ENCODE results near the gene RCL1.
"Not testable (repeated sequence)": the region's sequence is repeated elsewhere in the genome, so short reads cannot be mapped to it uniquely, and the experiment has no call there.

RCL1 gene, protein sequence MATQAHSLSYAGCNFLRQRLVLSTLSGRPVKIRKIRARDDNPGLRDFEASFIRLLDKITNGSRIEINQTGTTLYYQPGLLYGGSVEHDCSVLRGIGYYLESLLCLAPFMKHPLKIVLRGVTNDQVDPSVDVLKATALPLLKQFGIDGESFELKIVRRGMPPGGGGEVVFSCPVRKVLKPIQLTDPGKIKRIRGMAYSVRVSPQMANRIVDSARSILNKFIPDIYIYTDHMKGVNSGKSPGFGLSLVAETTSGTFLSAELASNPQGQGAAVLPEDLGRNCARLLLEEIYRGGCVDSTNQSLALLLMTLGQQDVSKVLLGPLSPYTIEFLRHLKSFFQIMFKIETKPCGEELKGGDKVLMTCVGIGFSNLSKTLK

DNA sequence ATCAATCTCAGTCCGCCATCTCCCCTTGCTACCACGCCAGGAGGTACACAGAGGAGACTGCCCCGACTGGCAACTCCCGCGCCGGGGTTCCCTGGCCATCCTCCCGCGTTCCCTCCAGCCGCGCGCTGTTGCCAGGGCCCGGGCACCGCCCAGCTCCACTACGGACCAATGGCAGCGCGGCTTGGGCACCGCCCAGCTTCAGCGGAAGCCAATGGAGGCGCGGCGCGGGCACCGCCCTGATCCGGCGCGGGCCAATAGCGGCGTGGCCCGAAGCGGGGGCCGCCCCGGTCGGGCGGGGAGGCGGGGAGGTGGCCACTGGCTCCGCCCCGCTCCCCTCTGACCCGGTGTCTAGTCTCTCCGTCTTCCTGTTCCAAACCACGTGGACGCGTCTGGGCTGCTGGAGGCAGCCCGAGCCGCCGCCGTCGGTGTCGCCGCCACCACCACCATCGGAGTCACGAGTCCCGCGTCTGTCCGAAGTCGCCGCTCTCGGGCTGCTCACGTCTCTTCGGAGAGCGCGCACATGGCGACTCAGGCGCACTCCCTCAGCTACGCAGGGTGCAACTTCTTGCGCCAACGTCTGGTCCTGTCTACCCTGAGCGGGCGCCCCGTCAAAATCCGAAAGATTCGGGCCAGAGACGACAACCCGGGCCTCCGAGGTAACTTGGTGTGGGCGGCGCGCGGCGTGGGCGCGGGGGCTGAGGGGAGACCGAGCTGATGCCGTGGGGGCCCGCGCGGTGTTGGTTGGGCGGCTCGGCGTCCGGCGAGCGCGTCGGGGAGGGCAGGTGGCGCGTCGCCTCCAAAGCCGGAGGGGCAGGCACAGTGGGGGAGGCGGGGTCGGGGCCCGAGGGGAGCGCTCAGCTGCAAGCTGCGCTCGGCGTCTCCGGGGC, at the start of gene RCL1:
TSS of gene RCL1 (plus strand) at position 373 of the 887 bp plus-strand sequence. CDS start at position 521, 148 bp downstream.
- Mint-ChIP-seq H3K27me3 (peaks cover 3% of the 10 kb centered on the region), H3K27ac (ENCODE audit: low read depth) (peak within 1 kb of the TSS; percentile 96), H3K4me3 (peak within 1 kb of the TSS; percentile 87), H3K9me3 (no peaks in the 10 kb centered on the region), H3K36me3 (ENCODE audit: insufficient read depth) (peaks cover 12% of the 10 kb centered on the region), H3K4me1 (peaks cover 32% of the 10 kb centered on the region)
- ATAC-seq (replicated peaks; ENCODE audit: extremely low read depth, poor library complexity, severe bottlenecking): peak; percentile 94
- peak; percentile 92 to 96 for DNase-seq (ENCODE audit: low spot score in 2 of 2)

DNA sequence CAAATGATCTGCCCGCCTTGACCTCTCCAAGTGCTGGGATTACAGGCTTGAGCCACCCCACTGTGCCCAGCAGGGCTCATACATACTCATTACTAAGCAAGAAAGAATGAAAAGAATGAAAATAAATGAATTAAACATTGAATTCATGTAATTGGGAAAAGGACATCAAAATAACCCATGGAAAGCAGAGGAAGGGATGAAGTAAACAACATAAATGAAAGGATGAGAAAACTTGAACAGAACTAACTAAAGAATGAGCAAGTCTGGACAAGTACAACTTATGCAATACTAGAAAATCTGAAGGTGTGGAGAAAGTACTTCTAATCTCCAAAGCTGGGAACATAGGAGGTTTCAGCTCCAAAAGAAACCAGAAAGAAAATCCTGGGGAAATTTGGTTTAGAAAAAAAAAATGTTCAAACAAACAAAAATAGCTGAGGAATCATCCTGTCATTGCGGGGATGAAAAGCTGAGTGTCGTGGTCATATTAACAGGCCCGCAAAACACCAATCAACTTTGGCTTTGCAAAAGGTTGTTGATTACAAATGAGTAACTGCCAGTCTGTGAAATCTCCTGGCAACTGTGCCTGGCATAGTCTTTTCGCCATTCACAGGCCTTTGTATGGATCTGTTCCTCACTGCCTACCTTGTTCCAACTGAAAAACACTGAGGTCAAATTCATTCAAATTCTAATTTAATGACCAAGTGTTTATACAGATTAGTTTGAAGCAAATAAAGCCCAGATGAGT, 49.4 kb upstream of the RCL1 start:
- H3K4me1 Mint-ChIP-seq: peaks cover 19% of the 10 kb centered on the region
- H3K36me3 Mint-ChIP-seq (ENCODE audit: insufficient read depth): peaks cover 11% of the 10 kb centered on the region
- H3K27me3 Mint-ChIP-seq: no peaks in the 10 kb centered on the region
- ATAC-seq (replicated peaks; ENCODE audit: extremely low read depth, poor library complexity, severe bottlenecking) (no peak), DNase-seq (ENCODE audit: low spot score in 2 of 2) (no peak)
- no peak overlapping the region for H3K27ac Mint-ChIP-seq (ENCODE audit: low read depth)
- no peaks in the 10 kb centered on the region for H3K9me3 Mint-ChIP-seq
- H3K4me3 Mint-ChIP-seq: no peak overlapping the region

- Mint-ChIP-seq H3K27ac (ENCODE audit: low read depth) (no peak overlapping the region), H3K4me1 (peaks cover 6% of the 10 kb centered on the region), H3K9me3 (no peaks in the 10 kb centered on the region), H3K36me3 (ENCODE audit: insufficient read depth) (peaks cover under 1% of the 10 kb centered on the region), H3K27me3 (no peaks in the 10 kb centered on the region), H3K4me3 (no peak overlapping the region)
- no peak for ATAC-seq (replicated peaks; ENCODE audit: extremely low read depth, poor library complexity, severe bottlenecking)
- DNase-seq (ENCODE audit: low spot score in 2 of 2): no peak
Measured at GRCh38 chr9:4746278-4747030, 46.3 kb upstream of the RCL1 start.

DNA sequence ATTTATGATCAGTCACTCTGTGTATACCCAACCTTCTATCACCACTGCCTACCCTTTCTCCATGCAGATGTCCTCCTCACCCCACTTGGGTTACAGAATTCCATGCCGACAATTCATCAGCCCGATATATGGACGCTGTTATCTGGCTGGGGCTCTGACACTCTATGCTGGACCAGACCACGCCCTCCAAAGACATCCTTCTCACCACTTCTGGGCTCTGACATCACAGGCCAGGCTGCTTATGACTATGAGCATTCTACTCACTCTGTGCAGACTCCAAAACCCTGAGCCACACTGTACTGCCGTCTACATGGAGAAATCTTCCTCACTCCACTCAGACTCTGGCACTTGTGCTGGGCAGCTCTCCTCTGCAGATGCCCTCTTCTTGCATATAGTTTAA, 44.1 kb upstream of the RCL1 start:
- Mint-ChIP-seq H3K9me3 (no peaks in the 10 kb centered on the region), H3K27me3 (no peaks in the 10 kb centered on the region), H3K36me3 (ENCODE audit: insufficient read depth) (no peaks in the 10 kb centered on the region), H3K4me1 (no peaks in the 10 kb centered on the region), H3K27ac (ENCODE audit: low read depth) (no peak overlapping the region), H3K4me3 (no peak overlapping the region)
- ATAC-seq (replicated peaks; ENCODE audit: extremely low read depth, poor library complexity, severe bottlenecking) (no peak), DNase-seq (ENCODE audit: low spot score in 2 of 2) (no peak)

DNA sequence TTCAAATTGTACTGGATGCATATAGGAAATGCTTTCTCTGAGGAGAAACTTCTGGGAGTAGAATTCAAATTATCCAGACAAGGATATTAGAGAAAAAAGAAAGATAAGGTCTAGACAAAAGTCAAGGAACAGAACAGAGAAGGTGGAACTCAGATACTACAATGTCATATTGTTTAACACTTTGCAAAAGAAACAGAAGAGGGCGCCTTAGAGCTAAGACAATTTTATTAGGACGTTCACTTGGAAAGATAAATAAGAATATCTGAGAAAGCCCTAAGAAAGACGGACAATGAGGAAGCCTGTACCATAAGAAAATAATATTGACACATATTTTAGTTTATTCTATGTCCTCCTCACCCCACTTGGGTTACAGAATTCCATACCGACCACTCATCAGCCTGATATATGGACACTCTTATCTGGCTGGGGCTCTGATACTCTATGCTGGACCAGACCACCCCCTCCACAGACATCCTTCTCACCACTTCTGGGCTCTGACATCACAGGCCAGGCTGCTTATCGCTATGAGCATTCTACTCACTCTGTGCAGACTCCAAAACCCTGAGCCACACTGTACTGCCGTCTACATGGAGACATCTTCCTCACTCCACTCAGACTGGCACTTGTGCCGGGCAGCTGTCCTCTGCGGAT, 42.6 kb upstream of the RCL1 start:
- Mint-ChIP-seq H3K27me3 (no peaks in the 10 kb centered on the region), H3K27ac (ENCODE audit: low read depth) (no peak overlapping the region), H3K4me1 (no peaks in the 10 kb centered on the region), H3K9me3 (no peaks in the 10 kb centered on the region), H3K36me3 (ENCODE audit: insufficient read depth) (peaks cover 3% of the 10 kb centered on the region), H3K4me3 (no peak overlapping the region)
- DNase-seq (ENCODE audit: low spot score in 2 of 2) (no peak), ATAC-seq (replicated peaks; ENCODE audit: extremely low read depth, poor library complexity, severe bottlenecking) (peak; percentile 56)

DNA sequence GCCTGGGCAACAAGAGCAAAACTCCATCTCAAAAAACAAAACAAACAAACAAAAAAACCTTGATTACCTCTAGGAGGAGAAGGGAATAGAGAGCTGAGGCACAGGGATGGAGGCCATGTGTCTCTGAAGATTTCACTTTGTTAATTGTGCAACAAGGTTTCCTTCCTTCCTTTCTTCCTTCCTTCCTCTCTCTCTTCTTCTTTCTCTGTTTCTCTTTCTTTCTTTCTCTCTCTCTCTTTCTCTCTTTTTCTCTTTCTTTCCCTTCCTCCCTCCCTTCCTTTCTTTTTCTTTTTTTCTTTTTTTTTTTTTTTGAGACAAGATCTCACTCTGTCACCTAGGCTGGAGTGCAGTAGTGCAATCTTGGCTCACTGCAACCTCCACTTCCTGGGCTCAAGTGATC, 38.2 kb upstream of the RCL1 start:
- H3K36me3 Mint-ChIP-seq (ENCODE audit: insufficient read depth); H3K4me1 Mint-ChIP-seq; H3K4me3 Mint-ChIP-seq; DNase-seq (ENCODE audit: low spot score in 2 of 2); H3K9me3 Mint-ChIP-seq; ATAC-seq (replicated peaks; ENCODE audit: extremely low read depth, poor library complexity, severe bottlenecking); H3K27ac Mint-ChIP-seq (ENCODE audit: low read depth); H3K27me3 Mint-ChIP-seq: not testable (repeated sequence)

- no peaks in the 10 kb centered on the region for H3K27me3 Mint-ChIP-seq
- H3K4me1 Mint-ChIP-seq: peaks cover 8% of the 10 kb centered on the region
- H3K36me3 Mint-ChIP-seq (ENCODE audit: insufficient read depth): peaks cover 5% of the 10 kb centered on the region
- H3K9me3 Mint-ChIP-seq: no peaks in the 10 kb centered on the region
- no peak for ATAC-seq (replicated peaks; ENCODE audit: extremely low read depth, poor library complexity, severe bottlenecking)
- DNase-seq (ENCODE audit: low spot score in 2 of 2): no peak
- H3K4me3 Mint-ChIP-seq: no peak overlapping the region
- H3K27ac Mint-ChIP-seq (ENCODE audit: low read depth): no peak overlapping the region
Measured at GRCh38 chr9:4755026-4755609, 37.6 kb upstream of the RCL1 start.

DNA sequence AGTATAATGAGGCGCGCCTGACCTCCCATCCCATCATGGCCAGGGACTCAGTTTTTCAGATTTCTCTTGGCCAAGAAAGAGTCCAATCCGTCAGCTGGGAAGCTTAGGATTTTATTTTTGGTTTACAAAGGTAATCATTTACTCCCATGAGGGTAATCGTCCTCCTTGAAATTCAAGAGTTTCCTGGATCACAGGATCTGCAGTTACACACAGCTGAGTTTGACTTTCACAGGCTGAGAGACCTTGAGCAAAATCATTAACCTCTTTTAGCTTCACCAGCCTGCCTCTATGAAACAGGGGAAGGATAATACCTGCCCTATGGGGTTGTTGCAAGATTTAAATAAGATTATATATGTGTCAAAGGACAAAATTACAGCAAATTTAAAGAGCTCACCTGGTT, 36.3 kb upstream of the RCL1 start:
- no peak overlapping the region for H3K4me3 Mint-ChIP-seq
- no peak for ATAC-seq (replicated peaks; ENCODE audit: extremely low read depth, poor library complexity, severe bottlenecking)
- no peak for DNase-seq (ENCODE audit: low spot score in 2 of 2)
- no peaks in the 10 kb centered on the region for H3K9me3 Mint-ChIP-seq
- peaks cover 5% of the 10 kb centered on the region for H3K36me3 Mint-ChIP-seq (ENCODE audit: insufficient read depth)
- peaks cover 8% of the 10 kb centered on the region for H3K4me1 Mint-ChIP-seq
- H3K27me3 Mint-ChIP-seq: no peaks in the 10 kb centered on the region
- no peak overlapping the region for H3K27ac Mint-ChIP-seq (ENCODE audit: low read depth)

DNA sequence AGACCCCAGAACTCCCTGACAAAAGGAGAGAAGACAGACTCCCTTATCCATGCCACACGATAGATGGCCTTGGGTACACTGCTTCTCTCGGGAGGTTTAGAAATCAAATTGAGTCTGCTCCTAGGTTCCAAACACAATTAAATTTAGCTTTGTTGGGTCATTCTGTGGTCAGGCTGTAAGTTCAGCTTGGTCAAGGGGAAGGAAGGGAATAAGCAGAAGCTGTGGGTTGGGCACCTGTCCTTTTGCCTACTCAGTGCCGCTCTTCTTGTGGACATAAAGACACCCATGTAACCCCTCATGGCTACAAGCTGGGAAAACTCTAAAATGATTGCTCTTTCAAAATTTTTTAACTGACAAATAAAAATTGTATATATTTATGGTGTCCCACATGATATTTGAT, 32.6 kb upstream of the RCL1 start:
- Mint-ChIP-seq H3K36me3 (ENCODE audit: insufficient read depth) (peaks cover 1% of the 10 kb centered on the region), H3K27me3 (no peaks in the 10 kb centered on the region), H3K4me1 (peaks cover 14% of the 10 kb centered on the region), H3K27ac (ENCODE audit: low read depth) (no peak overlapping the region), H3K9me3 (no peaks in the 10 kb centered on the region), H3K4me3 (no peak overlapping the region)
- no peak for ATAC-seq (replicated peaks; ENCODE audit: extremely low read depth, poor library complexity, severe bottlenecking)
- no peak for DNase-seq (ENCODE audit: low spot score in 2 of 2)

GRCh38 chr9:4762108-4762885, 30.4 kb upstream of the RCL1 start:
- H3K9me3 Mint-ChIP-seq: no peaks in the 10 kb centered on the region
- H3K4me3 Mint-ChIP-seq: no peak overlapping the region
- H3K27me3 Mint-ChIP-seq: no peaks in the 10 kb centered on the region
- DNase-seq (ENCODE audit: low spot score in 2 of 2): peak; percentile 62 to 78
- H3K36me3 Mint-ChIP-seq (ENCODE audit: insufficient read depth): peaks cover 1% of the 10 kb centered on the region
- no peak overlapping the region for H3K27ac Mint-ChIP-seq (ENCODE audit: low read depth)
- H3K4me1 Mint-ChIP-seq: peaks cover 14% of the 10 kb centered on the region
- peak; percentile 80 for ATAC-seq (replicated peaks; ENCODE audit: extremely low read depth, poor library complexity, severe bottlenecking)

Data from central memory CD8-positive, alpha-beta T cell (primary cell).